NCI-H524 (cell line): ENCODE results near the gene ZNF888.
"Not testable (repeated sequence)": the region's sequence is repeated elsewhere in the genome, so short reads cannot be mapped to it uniquely, and the experiment has no call there.

Experiments
- DNase-seq, 2 experiments: peaks; one replicate each; lab custom pipeline; 2025; lab: John Stamatoyannopoulos, UW

Gene ZNF888

GRCh38 chr19:52871466-52871865 lies 51.8 kb downstream of the ZNF888 start:
- no peak for DNase-seq

- DNase-seq = not testable (repeated sequence)
These were observed 55.2 kb downstream of the ZNF888 start for GRCh38 chr19:52868031-52868430.

GRCh38 chr19:52857378-52858191 lies 65.6 kb downstream of the ZNF888 start, which contains the start of gene ZNF468:
TSS of gene ZNF468 (minus strand) at chr19:52857619. CDS start at chr19:52854272, 3,347 bp downstream.
- peak; percentile 46 to 70 for DNase-seq

GRCh38 chr19:52856540-52857377 lies 66.5 kb downstream of the ZNF888 start:
- DNase-seq = not testable (repeated sequence)
